Spleen (tissue), 11 donors: ENCODE data around the gene HOXB9. TPM values are rescaled to one million over a fixed set of nuclear protein-coding genes. Genes with fewer than 3 reads are reported as not detected.

ENCODE experiments used
- DNase-seq: peaks from one replicate; pipeline ENCODE4 v3.0.0-alpha.2; 2020
- H3K27ac ChIP-seq, 8 donors: fragments of 200-600 bp; sonication (generic) in 7 of 8; 1 replicate in 4 of 8; 2 replicates in 4 of 8; pipeline versions ENCODE4 v1.5.0 to v1.8.0; 2016 to 2021; ENCODE audit warnings: inconsistent platforms in 4 of 8, mild to moderate bottlenecking in 4 of 8, moderate library complexity in 1 of 8
- H3K27me3 ChIP-seq, 7 donors: fragments of 200-600 bp; sonication (generic) in 6 of 7; replicated peaks in 1 of 7; 1 replicate in 4 of 7; 2 replicates in 3 of 7; pipeline versions ENCODE4 v1.5.0 to v1.8.0; 2016 to 2021; ENCODE audit warnings: inconsistent platforms in 3 of 7, mild to moderate bottlenecking in 1 of 7
- H3K36me3 ChIP-seq, 6 donors: fragments of 200-600 bp; sonication (generic) in 5 of 6; 1 replicate in 4 of 6; 2 replicates in 2 of 6; pipeline versions ENCODE4 v1.5.0 to v1.8.0; 2016 to 2021; ENCODE audit warnings: inconsistent platforms in 2 of 6
- H3K4me1 ChIP-seq, 6 donors: fragments of 200-600 bp; sonication (generic) in 5 of 6; 1 replicate in 3 of 6; 2 replicates in 3 of 6; pipeline versions ENCODE4 v1.5.0 to v1.8.0; 2016 to 2021; ENCODE audit warnings: inconsistent platforms in 3 of 6
- H3K4me3 ChIP-seq, 8 donors: fragments of 200-600 bp; sonication (generic) in 7 of 8; 1 replicate in 4 of 8; 2 replicates in 4 of 8; pipeline versions ENCODE4 v1.5.0 to v1.8.0; 2016 to 2021; ENCODE audit warnings: inconsistent platforms in 4 of 8, mild to moderate bottlenecking in 4 of 8, moderate library complexity in 2 of 8
- H3K9me3 ChIP-seq, 8 donors: fragments of 200-600 bp; sonication (generic) in 7 of 8; 1 replicate in 4 of 8; 2 replicates in 4 of 8; pipeline versions ENCODE4 v1.5.0 to v1.8.0; 2016 to 2021; ENCODE audit warnings: inconsistent platforms in 4 of 8
- POLR2A ChIP-seq, 3 donors: fragments of 450-650 bp; IDR thresholded peaks; one replicate each; pipeline ENCODE4 v1.5.1; 2017; ENCODE audit warnings: antibody characterized with exemption in 3 of 3, mild to moderate bottlenecking in 1 of 3
- POLR2AphosphoS5 ChIP-seq, 3 donors: sonication (generic); formaldehyde crosslinking; IDR thresholded peaks; one replicate each; pipeline ENCODE4 v1.5.1; 2017; ENCODE audit warnings: antibody characterized with exemption in 3 of 3
- WGBS, 5 donors: extraction: QIAGEN DNeasy Blood & Tissue Kit in 3 of 5; methylation state at CpG; one replicate each; pipeline versions ENCODE4 v1.1.5 to v1.1.7; 2013 to 2018; 5-methylcytosine and 5-hydroxymethylcytosine counted together
- intact Hi-C: fragments of 100-400 bp; cut with DNase I; formaldehyde crosslinking; loops from one replicate; pipeline ENCODE4 v1.15.0; 2023; ENCODE audit warnings: low total_unique reads
- polyA plus RNA-seq, 3 donors: library from polyadenylated mRNA; stranded (reverse); fragments of 200-250 nt; gene quantifications; one replicate each; pipeline ENCODE4 v1.2.1, GENCODE V29; 2013
- total RNA-seq, 7 donors: library from RNA; depleted of rRNA in 3 of 7; stranded (reverse); fragments of >200 nt in 3 of 7; fragmentation: NEBNext Ultra II Directional in 4 of 7; extraction: Animal tissue kit (Norgen Biotek cat#: 25700) in 4 of 7; gene quantifications; one replicate each; pipeline versions ENCODE4 v1.1.0 to v1.2.1, GENCODE V29; 2016 to 2021
- TF ChIP-seq, protein P1 (sequence below), 11 experiments: fragments of 200-600 bp in 7 of 11; fragments of 450-650 bp in 4 of 11; sonication (generic) in 4 of 11; IDR thresholded peaks in 8 of 11; conservative IDR thresholded peaks in 3 of 11; 1 replicate in 7 of 11; 2 replicates in 4 of 11; pipeline versions ENCODE4 v1.4.0 to v1.8.0; 2016 to 2021; ENCODE audit warnings: antibody characterized with exemption in 11 of 11, inconsistent platforms in 4 of 11, mild to moderate bottlenecking in 1 of 11
- donor health status: healthy with polysubstance abuse.
- donor health status: DM: no; HTN: no; CAD: no; lungs with moderate emphysema.
- donor health status: DM: no; HTN: no; CAD: no.
- donor health status: Bipolar disorder and iron deficiency.
- donor health status: healthy.
- donor health status: DM: no; HTN: no; CAD: no.
- donor health status: DM: yes; HTN: yes; CAD: no.

HOXB9 gene
- total and polyA plus RNA-seq, 10 donors, result 0.10 to 0.50 (median 0.42) TPM; not detected in 5

DNA sequence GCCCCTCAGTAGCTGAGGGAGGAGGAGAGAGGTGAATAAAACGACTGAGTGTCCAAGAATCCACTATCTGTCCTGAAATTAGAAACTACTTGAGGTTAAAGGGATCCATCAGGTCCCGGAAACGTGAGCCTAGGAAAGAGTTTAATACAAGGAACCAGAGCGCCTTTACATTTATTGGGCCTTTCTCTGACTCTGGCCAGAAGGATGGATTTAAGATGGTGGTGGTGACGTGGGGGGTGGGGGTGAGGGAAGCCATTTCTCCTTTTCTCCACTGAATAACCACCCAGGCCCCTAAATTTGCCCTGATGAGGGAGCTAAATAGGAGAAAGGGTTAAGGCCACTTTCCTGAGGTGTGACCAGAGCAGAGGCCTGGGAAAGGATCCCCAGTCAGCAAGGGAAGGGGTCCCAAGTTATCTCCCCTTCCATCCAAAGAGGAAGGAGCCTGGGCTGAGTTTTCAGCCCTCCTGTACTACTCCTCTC, 1.0 kb upstream of the HOXB9 start:
- H3K27me3 ChIP-seq, result peaks cover 15 to 100% (median 100%) of the 10 kb centered on the region in 7 donors

DNA sequence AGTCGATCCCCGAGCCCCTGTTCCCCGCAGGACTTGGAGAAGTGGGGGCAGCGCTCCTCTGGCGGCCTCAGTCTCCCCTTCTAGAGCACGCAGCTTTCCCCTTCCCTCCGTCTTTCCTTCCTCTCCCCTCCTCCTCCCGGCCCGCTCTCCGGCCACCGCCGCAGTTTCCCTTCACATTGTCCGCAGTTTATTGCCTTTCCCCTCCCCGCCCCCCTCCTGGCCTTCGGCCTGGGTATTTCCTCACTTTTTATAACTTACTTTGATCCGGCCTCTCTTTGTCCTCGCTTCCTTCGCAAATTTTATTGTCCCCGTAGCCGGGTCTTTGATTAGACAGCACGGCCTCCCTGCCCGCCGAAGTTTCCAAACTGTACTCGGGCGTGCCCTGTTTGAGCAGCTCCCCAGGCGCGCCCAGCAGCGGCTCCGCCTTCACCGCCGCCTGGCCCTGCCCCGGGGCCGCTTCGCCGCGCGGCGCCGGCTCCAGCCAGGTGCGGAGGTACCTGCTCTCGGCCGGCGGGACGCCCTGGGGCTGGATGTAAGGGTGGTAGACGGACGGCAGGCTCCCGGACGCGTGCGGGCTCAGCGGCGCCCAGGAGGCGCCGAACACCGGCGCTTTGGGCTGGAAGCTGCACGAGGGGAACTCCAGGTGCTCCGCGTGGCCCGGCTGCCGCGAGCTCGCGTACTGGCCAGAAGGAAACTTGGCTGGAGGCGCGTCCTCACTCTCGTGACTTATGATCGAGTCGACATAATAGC, 488 bp downstream of the HOXB9 start:
- intact Hi-C loops, result no loop called here
- peak overlapping the region; percentile 12 to 69 (median 40) for H3K4me3 ChIP-seq
- DNase-seq, result no peak
- no peak overlapping the region for H3K27ac ChIP-seq
- H3K9me3 ChIP-seq, result no peaks in the 10 kb centered on the region
- TF ChIP-seq, protein P1, sequence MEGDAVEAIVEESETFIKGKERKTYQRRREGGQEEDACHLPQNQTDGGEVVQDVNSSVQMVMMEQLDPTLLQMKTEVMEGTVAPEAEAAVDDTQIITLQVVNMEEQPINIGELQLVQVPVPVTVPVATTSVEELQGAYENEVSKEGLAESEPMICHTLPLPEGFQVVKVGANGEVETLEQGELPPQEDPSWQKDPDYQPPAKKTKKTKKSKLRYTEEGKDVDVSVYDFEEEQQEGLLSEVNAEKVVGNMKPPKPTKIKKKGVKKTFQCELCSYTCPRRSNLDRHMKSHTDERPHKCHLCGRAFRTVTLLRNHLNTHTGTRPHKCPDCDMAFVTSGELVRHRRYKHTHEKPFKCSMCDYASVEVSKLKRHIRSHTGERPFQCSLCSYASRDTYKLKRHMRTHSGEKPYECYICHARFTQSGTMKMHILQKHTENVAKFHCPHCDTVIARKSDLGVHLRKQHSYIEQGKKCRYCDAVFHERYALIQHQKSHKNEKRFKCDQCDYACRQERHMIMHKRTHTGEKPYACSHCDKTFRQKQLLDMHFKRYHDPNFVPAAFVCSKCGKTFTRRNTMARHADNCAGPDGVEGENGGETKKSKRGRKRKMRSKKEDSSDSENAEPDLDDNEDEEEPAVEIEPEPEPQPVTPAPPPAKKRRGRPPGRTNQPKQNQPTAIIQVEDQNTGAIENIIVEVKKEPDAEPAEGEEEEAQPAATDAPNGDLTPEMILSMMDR (IDR thresholded peaks at IDR 0.05 in 8 of 11, conservative IDR thresholded peaks at IDR 0.05 in 3 of 11), result no peak
- H3K36me3 ChIP-seq, result no peaks in the 10 kb centered on the region
- H3K4me1 ChIP-seq, result peaks cover 22 to 31% (median 26%) of the 10 kb centered on the region in 6 donors
- 0 to 2% (median 1%) methylated on average over 64 to 69 of the region's 69 CpGs for WGBS, 5 donors
- H3K27me3 ChIP-seq, result peaks cover 15 to 100% (median 100%) of the 10 kb centered on the region in 7 donors

More for the DNA sequence above, 1.0 kb upstream of the HOXB9 start:
- Histone ChIP-seq H3K36me3 (no peaks in the 10 kb centered on the region), H3K4me1 (peaks cover 22 to 31% (median 26%) of the 10 kb centered on the region in 6 donors), H3K27ac (no peak overlapping the region), H3K9me3 (no peaks in the 10 kb centered on the region), H3K4me3 (peak overlapping the region in 1 of 8 donors; percentile 69)
- intact Hi-C loops, result no loop called here
- no peak for DNase-seq
- no peak for TF ChIP-seq POLR2A (IDR thresholded peaks at IDR 0.05)
- TF ChIP-seq POLR2AphosphoS5 (IDR thresholded peaks at IDR 0.05), result no peak
- TF ChIP-seq, protein P1 (IDR thresholded peaks at IDR 0.05 in 8 of 11, conservative IDR thresholded peaks at IDR 0.05 in 3 of 11), result no peak
- WGBS, 5 donors, result 34 to 47% (median 45%) methylated on average over 5 of the region's 5 CpGs

DNA sequence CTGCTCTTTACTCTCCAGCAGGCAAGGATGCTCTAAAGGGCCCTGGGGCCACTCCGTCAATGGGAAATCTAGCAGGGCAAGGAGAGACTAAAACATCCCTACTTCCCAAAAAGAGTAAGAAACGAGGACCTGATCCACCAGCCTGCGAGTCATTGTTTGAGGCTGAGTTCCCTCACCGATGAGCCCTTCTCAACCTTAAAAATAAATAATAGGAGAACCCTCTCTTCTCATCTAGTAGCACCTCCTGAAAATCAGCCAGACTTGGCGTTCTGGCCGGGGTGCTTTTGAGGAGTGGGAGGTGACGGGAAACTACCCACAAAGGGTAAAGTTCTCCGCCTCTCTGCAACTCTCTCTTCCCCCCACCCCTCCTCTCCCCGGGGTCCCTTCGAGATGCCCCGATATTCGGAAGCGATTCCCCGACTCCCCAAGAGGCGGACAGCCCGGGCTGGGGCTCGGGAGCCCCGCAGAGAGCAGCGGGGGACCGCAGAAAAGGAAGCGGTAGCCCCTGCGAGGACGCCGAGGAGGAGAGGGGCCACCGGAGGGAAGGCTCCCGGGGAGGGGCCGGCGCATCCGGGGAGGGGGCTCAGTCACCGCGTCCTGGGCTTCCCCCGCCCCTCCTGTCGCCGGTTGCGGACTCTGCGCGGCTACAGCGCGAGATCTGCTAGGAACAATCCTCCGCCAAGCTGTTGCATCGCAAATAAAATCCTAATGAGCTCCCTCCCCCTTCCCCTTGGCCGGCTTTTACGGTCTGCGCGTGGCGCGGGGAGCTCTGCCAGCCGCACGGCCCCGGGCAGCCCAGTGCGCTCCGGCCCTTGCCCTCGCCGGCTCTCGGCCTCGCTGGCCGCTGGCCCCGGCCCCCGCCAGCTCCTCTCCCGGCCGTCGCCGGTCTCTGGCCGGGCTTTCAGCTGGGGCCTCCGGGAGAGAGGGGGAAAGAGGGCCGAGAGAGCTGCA, 1.3 kb downstream of the HOXB9 start:
- H3K4me3 ChIP-seq, result peak overlapping the region in 7 of 8 donors; percentile 32 to 69 (median 40)
- WGBS, 5 donors, result 2 to 3% (median 3%) methylated on average over 49 to 66 of the region's 66 CpGs
- peaks cover 16 to 100% (median 100%) of the 10 kb centered on the region in 7 donors for H3K27me3 ChIP-seq
- peaks cover 22 to 31% (median 26%) of the 10 kb centered on the region in 6 donors for H3K4me1 ChIP-seq
- no peaks in the 10 kb centered on the region for H3K9me3 ChIP-seq
- H3K36me3 ChIP-seq, result no peaks in the 10 kb centered on the region
- no peak overlapping the region for H3K27ac ChIP-seq
- intact Hi-C loops, result no loop called here
- TF ChIP-seq, protein P1 (IDR thresholded peaks at IDR 0.05 in 8 of 11, conservative IDR thresholded peaks at IDR 0.05 in 3 of 11), result no peak
- no peak for TF ChIP-seq POLR2A (IDR thresholded peaks at IDR 0.05)
- no peak for DNase-seq
